B cell (primary cell): ENCODE results near the gene PGAM5. TPM values are rescaled to one million over a fixed set of nuclear protein-coding genes. Genes with fewer than 3 reads are reported as not detected.

ENCODE experiments used
- ATAC-seq: fragments of 200-7000 bp; cut with Tn5 transposase; one replicate; pipeline ENCODE4 v1.10.0; 2021; ENCODE audit warnings: low read depth, mild to moderate bottlenecking, moderate number of reproducible peaks, moderate library complexity
- CTCF ChIA-PET: fragments of 350-600 bp; sonication (Branson Sonifier 250); formaldehyde crosslinking; loops from one replicate; lab custom pipeline; 2021; ENCODE audit warnings: antibody characterized with exemption, inconsistent platforms; lab: Charles Lee
- POLR2A ChIA-PET: fragments of 350-600 bp; sonication (Branson Sonifier 250); formaldehyde crosslinking; loops from one replicate; lab custom pipeline; 2021; ENCODE audit warnings: antibody characterized with exemption; lab: Charles Lee
- DNase-seq: peaks from one replicate; pipeline ENCODE4 v3.0.0; 2013
- H2AFZ ChIP-seq: 2 replicates; pipeline ENCODE4 v1.6.1; 2012; ENCODE audit warnings: mild to moderate bottlenecking, low read depth, low read length; ENCODE audit not compliant: insufficient read depth, poor library complexity, severe bottlenecking
- H3K27ac ChIP-seq, 2 donors: 1 replicate in 1 of 2; 2 replicates in 1 of 2; pipeline ENCODE4 v1.5.1; 2012 to 2013; ENCODE audit warnings: low read length in 2 of 2, mild to moderate bottlenecking in 2 of 2, moderate library complexity in 1 of 2
- H3K27me3 ChIP-seq, 4 experiments: fragments of 200-600 bp in 1 of 4; sonication (generic) in 1 of 4; replicated peaks in 1 of 4; 1 replicate in 2 of 4; 2 replicates in 2 of 4; pipeline versions ENCODE4 v1.6.1 to v1.7.0; 2013 to 2016; ENCODE audit warnings: low read length in 3 of 4, mild to moderate bottlenecking in 2 of 4, mixed read lengths in 1 of 4, moderate library complexity in 1 of 4; ENCODE audit not compliant: insufficient read depth in 4 of 4, control insufficient read depth in 3 of 4; ENCODE audit errors: control extremely low read depth in 1 of 4
- H3K36me3 ChIP-seq, 2 experiments: replicated peaks in 1 of 2; 1 replicate in 1 of 2; 2 replicates in 1 of 2; pipeline versions ENCODE4 v1.6.1 to v1.7.1; 2013; ENCODE audit warnings: low read length in 1 of 2; ENCODE audit not compliant: insufficient read depth in 2 of 2, control insufficient read depth in 1 of 2; ENCODE audit errors: control extremely low read depth in 1 of 2, extremely low read depth in 1 of 2
- H3K4me1 ChIP-seq, 2 donors: fragments of 200-600 bp in 1 of 2; sonication (generic) in 1 of 2; 1 replicate in 1 of 2; 2 replicates in 1 of 2; pipeline versions ENCODE4 v1.5.1 to v1.6.1; 2013 to 2017; ENCODE audit warnings: low read length in 2 of 2; ENCODE audit not compliant: control insufficient read depth in 2 of 2, insufficient read depth in 2 of 2
- H3K4me2 ChIP-seq: replicated peaks from 2 replicates; pipeline ENCODE3; 2012; ENCODE audit warnings: mild to moderate bottlenecking, low read depth, low read length; ENCODE audit not compliant: poor library complexity, severe bottlenecking
- H3K4me3 ChIP-seq, 5 experiments: fragments of 200-600 bp in 1 of 5; sonication (generic) in 1 of 5; 1 replicate in 3 of 5; 2 replicates in 2 of 5; pipeline versions ENCODE4 v1.5.1 to v1.7.0; 2011 to 2016; ENCODE audit warnings: low read length in 4 of 5, mild to moderate bottlenecking in 4 of 5, low read depth in 2 of 5, control low read depth in 1 of 5, moderate library complexity in 1 of 5; ENCODE audit not compliant: insufficient read depth in 1 of 5; ENCODE audit errors: control extremely low read depth in 1 of 5, extremely low read depth in 1 of 5
- H3K79me2 ChIP-seq: fragments of 200-600 bp; sonication (generic); one replicate; pipeline ENCODE4 v1.6.0; 2016; ENCODE audit warnings: low read length; ENCODE audit not compliant: control insufficient read depth, insufficient read depth
- H3K9ac ChIP-seq: fragments of 200-600 bp; sonication (generic); 2 replicates; pipeline ENCODE4 v1.6.1; 2017; ENCODE audit warnings: mild to moderate bottlenecking, low read length, moderate library complexity
- H3K9me3 ChIP-seq, 3 donors: one replicate each; pipeline versions ENCODE4 v1.6.1 to v1.7.1; 2013; ENCODE audit warnings: low read length in 2 of 3; ENCODE audit not compliant: control insufficient read depth in 2 of 3, insufficient read depth in 1 of 3; ENCODE audit errors: control extremely low read depth in 1 of 3
- H4K20me1 ChIP-seq: 2 replicates; pipeline ENCODE4 v1.6.0; 2012; ENCODE audit warnings: mild to moderate bottlenecking, low read length; ENCODE audit not compliant: insufficient read depth, control insufficient read depth, poor library complexity, severe bottlenecking
- H3K27ac Mint-ChIP-seq: one replicate; pipeline ENCODE4 v1.8.0; 2021; ENCODE audit warnings: mixed read lengths
- H3K27me3 Mint-ChIP-seq: one replicate; pipeline ENCODE4 v1.8.0; 2021; ENCODE audit warnings: mixed read lengths
- H3K4me1 Mint-ChIP-seq: one replicate; pipeline ENCODE4 v1.8.0; 2021; ENCODE audit warnings: mixed read lengths
- H3K4me3 Mint-ChIP-seq: one replicate; pipeline ENCODE4 v1.8.0; 2021; ENCODE audit warnings: mixed read lengths
- H3K9me3 Mint-ChIP-seq: one replicate; pipeline ENCODE4 v1.8.0; 2022; ENCODE audit warnings: mixed read lengths; ENCODE audit not compliant: insufficient read depth
- EZH2 ChIP-seq: IDR thresholded peaks from 2 replicates; pipeline ENCODE4 v1.6.1; 2012; ENCODE audit warnings: borderline replicate concordance, low read depth, mild to moderate bottlenecking, moderate library complexity, low read length; ENCODE audit not compliant: insufficient read depth, poor library complexity, severe bottlenecking
- WGBS: methylation state at CpG from one replicate; pipeline ENCODE4 v1.1.5; 2013; ENCODE audit warnings: missing lambda C conversion rate; ENCODE audit not compliant: insufficient coverage; 5-methylcytosine and 5-hydroxymethylcytosine counted together
- intact Hi-C: fragments of 100-400 bp; cut with micrococcal nuclease; formaldehyde crosslinking; loops from one replicate; pipeline ENCODE4 v1.10.0; 2022
- polyA plus RNA-seq: library from polyadenylated mRNA; depleted of rRNA; stranded (reverse); fragments of >200 nt; gene quantifications from 2 replicates; pipeline ENCODE4 v1.2.3, GENCODE V29; 2012
- total RNA-seq, 2 donors: library from RNA; stranded (reverse); fragments of 120-200 nt in 1 of 2; gene quantifications; 1 replicate in 1 of 2; 2 replicates in 1 of 2; pipeline versions ENCODE4 v1.2.3 to v1.2.4, GENCODE V29; 2013 to 2022
- TF ChIP-seq, protein P1 (sequence below): fragments of 200-600 bp; IDR thresholded peaks from one replicate; pipeline ENCODE4 v1.8.0; 2022; ENCODE audit warnings: antibody characterized with exemption, mild to moderate bottlenecking

PGAM5 gene
- total and polyA plus RNA-seq, 2 donors (not counting 1 experiment from before 2014, with no cell fraction given) = 14.6 to 29.9 TPM

DNA sequence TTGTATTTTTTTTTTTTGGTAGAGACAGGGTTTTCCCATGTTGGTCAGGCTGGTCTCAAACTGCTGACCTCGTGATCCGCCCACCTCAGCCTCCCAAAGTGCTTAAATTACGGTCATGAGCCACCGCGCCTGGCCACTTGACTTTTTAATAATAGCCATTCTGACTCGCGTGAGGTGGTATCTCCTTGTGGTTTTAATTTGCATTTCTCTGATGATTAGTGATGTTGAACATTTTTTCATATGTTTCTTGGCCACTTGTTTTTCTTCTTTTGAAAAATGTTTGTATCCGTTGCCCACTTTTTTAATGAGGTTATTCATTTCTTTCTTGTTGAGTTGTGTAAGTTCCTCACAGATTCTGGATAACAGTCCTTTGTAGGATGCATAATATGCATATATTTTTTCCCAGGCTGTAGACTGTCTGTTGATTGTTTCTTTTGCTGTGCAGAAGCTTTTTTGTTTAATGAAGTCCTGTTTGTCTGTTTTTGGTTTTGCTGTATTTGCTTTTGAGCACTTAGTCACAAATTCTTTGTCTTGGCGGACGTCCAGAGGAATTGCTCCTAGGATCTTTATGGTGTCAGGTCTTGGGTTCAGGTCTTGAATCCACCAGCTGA is 10.3 kb upstream of the PGAM5 start:
- Mint-ChIP-seq H3K4me1 (peaks cover 19% of the 10 kb centered on the region), H3K27ac (peak overlapping the region; percentile 0), H3K4me3 (peak overlapping the region; percentile 35), H3K9me3 (peaks cover 4% of the 10 kb centered on the region), H3K27me3 (no peaks in the 10 kb centered on the region)
- Histone ChIP-seq H3K4me1 (peaks cover 6 to 11% of the 10 kb centered on the region in 2 donors), H3K9ac (no peak overlapping the region), H3K27me3 (no peaks in the 10 kb centered on the region), H4K20me1 (no peaks in the 10 kb centered on the region), H3K4me2 (peak overlapping the region; percentile 34), H3K36me3 (peaks cover 0 to 8% of the 10 kb centered on the region in 2 experiments), H3K9me3 (peaks cover 0 to 4% (median 0%) of the 10 kb centered on the region in 3 donors), H2AFZ (no peak overlapping the region), H3K79me2 (peaks cover 2% of the 10 kb centered on the region), H3K27ac (no peak overlapping the region), H3K4me3 (no peak overlapping the region)
- ChIA-PET POLR2A (no interaction called here), CTCF (no interaction called here)
- TF ChIP-seq EZH2 = no peak
- TF ChIP-seq, protein P1, sequence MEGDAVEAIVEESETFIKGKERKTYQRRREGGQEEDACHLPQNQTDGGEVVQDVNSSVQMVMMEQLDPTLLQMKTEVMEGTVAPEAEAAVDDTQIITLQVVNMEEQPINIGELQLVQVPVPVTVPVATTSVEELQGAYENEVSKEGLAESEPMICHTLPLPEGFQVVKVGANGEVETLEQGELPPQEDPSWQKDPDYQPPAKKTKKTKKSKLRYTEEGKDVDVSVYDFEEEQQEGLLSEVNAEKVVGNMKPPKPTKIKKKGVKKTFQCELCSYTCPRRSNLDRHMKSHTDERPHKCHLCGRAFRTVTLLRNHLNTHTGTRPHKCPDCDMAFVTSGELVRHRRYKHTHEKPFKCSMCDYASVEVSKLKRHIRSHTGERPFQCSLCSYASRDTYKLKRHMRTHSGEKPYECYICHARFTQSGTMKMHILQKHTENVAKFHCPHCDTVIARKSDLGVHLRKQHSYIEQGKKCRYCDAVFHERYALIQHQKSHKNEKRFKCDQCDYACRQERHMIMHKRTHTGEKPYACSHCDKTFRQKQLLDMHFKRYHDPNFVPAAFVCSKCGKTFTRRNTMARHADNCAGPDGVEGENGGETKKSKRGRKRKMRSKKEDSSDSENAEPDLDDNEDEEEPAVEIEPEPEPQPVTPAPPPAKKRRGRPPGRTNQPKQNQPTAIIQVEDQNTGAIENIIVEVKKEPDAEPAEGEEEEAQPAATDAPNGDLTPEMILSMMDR = no peak
- ATAC-seq (peak; percentile 24), DNase-seq (peak; percentile 35)
- intact Hi-C loops = no loop called here
- WGBS = 67% methylated on average over 3 of the region's 10 CpGs

DNA sequence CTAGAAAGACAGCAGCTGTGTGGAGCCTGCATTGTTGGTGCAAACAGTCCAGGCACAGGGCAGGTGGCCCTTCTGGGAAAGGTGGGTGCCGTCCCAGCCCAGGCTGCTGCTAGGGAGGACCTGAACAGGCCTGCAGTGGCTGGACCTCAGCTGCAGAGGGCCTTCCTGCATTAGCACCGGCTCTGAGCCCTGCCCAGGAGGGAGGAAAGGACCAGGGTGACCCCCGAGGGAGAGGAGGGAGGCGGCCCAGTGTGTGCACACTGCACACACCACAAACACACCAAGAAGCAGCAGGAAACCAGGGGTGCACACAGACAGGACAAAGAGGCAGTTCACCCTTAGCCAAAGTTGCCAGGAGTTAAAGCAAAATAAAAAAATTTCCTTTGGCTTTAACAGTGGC is 8.0 kb upstream of the PGAM5 start:
- ATAC-seq (no peak), DNase-seq (no peak)
- no peaks in the 10 kb centered on the region for H3K27me3 Mint-ChIP-seq
- Histone ChIP-seq H3K9ac (no peak overlapping the region), H3K4me1 (peaks cover 6 to 11% of the 10 kb centered on the region in 2 donors), H3K79me2 (peaks cover 2% of the 10 kb centered on the region), H4K20me1 (no peaks in the 10 kb centered on the region), H3K27me3 (no peaks in the 10 kb centered on the region), H2AFZ (no peak overlapping the region), H3K36me3 (peaks cover 3 to 8% of the 10 kb centered on the region in 2 experiments), H3K27ac (no peak overlapping the region), H3K9me3 (peaks cover 0 to 22% (median 5%) of the 10 kb centered on the region in 3 donors), H3K4me2 (no peak overlapping the region), H3K4me3 (no peak overlapping the region)
- H3K27ac Mint-ChIP-seq = no peak overlapping the region
- H3K4me3 Mint-ChIP-seq = no peak overlapping the region
- H3K4me1 Mint-ChIP-seq = peaks cover 22% of the 10 kb centered on the region
- WGBS = 92% methylated on average over 2 of the region's 4 CpGs
- no peak for TF ChIP-seq EZH2
- TF ChIP-seq, protein P1 = no peak
- peaks cover 7% of the 10 kb centered on the region for H3K9me3 Mint-ChIP-seq
- intact Hi-C loops = no loop called here
- POLR2A ChIA-PET = no interaction called here
- CTCF ChIA-PET = no interaction called here
